IMR-90 (cell line): ENCODE results near the gene DCP1A. TPM values are rescaled to one million over a fixed set of nuclear protein-coding genes. Genes with fewer than 3 reads are reported as not detected.

ENCODE experiments used
- ATAC-seq: fragments of 200-7000 bp; cut with Tn5 transposase; 2 replicates; pipeline ENCODE4 v1.9.1; 2020; ENCODE audit warnings: low read depth, mild to moderate bottlenecking, moderate library complexity
- BruUV-seq: library from RNA; stranded (reverse); fragments of 400-500 nt; replicated peaks from 2 replicates; lab custom pipeline; 2021; lab: Mats Ljungman, UMichigan
- CTCF ChIA-PET: fragments of 300-600 bp; formaldehyde crosslinking; extraction: SDS; loops from one replicate; lab custom pipeline; 2021; ENCODE audit warnings: antibody characterized with exemption; lab: Yijun Ruan, JAX
- POLR2A ChIA-PET: fragments of 300-600 bp; sonication (Branson Sonifier 250); formaldehyde crosslinking; loops from one replicate; lab custom pipeline; 2022; ENCODE audit warnings: antibody characterized with exemption; ENCODE audit not compliant: unreplicated experiment; lab: Charles Lee
- DNase-seq: peaks from one replicate; pipeline ENCODE4 v3.0.0; 2013
- H2AFZ ChIP-seq: replicated peaks from 2 replicates; pipeline ENCODE3; 2013; ENCODE audit warnings: low read length, mild to moderate bottlenecking; ENCODE audit not compliant: poor library complexity
- H2AK5ac ChIP-seq: 2 replicates; pipeline ENCODE4 v1.6.1; 2013; ENCODE audit warnings: low read depth, low read length, inconsistent platforms
- H2AK9ac ChIP-seq: replicated peaks from 2 replicates; pipeline ENCODE3; 2013; ENCODE audit warnings: mild to moderate bottlenecking, low read depth, low read length, moderate library complexity; ENCODE audit not compliant: poor library complexity
- H2BK120ac ChIP-seq: 2 replicates; pipeline ENCODE4 v1.6.1; 2013; ENCODE audit warnings: low read depth, low read length, inconsistent platforms
- H2BK15ac ChIP-seq: 3 replicates; pipeline ENCODE4 v1.6.1; 2013; ENCODE audit warnings: low read depth, low read length, inconsistent platforms
- H2BK20ac ChIP-seq: 2 replicates; pipeline ENCODE4 v1.6.1; 2013; ENCODE audit warnings: low read depth, mild to moderate bottlenecking, inconsistent platforms, low read length, moderate library complexity
- H2BK5ac ChIP-seq: 2 replicates; pipeline ENCODE4 v1.6.1; 2013; ENCODE audit warnings: mild to moderate bottlenecking, low read depth, low read length, inconsistent platforms; ENCODE audit not compliant: poor library complexity, severe bottlenecking
- H3K14ac ChIP-seq: replicated peaks from 2 replicates; pipeline ENCODE4 v1.6.1; 2013; ENCODE audit warnings: low read depth, low read length, inconsistent platforms
- H3K18ac ChIP-seq: 2 replicates; pipeline ENCODE4 v1.6.1; 2013; ENCODE audit warnings: low read depth, low read length, control low read depth
- H3K23ac ChIP-seq: 2 replicates; pipeline ENCODE4 v1.6.1; 2013; ENCODE audit warnings: low read depth, low read length, inconsistent platforms
- H3K27ac ChIP-seq: 2 replicates; pipeline ENCODE4 v1.5.1; 2013; ENCODE audit warnings: mild to moderate bottlenecking, control low read depth, low read length; ENCODE audit not compliant: insufficient read depth
- H3K27me3 ChIP-seq: 2 replicates; pipeline ENCODE4 v1.6.1; 2013; ENCODE audit warnings: low read length; ENCODE audit not compliant: control insufficient read depth, insufficient read depth
- H3K36me3 ChIP-seq: 2 replicates; pipeline ENCODE4 v1.6.1; 2013; ENCODE audit warnings: low read length, mixed read lengths; ENCODE audit not compliant: control insufficient read depth, insufficient read depth
- H3K4ac ChIP-seq: 2 replicates; pipeline ENCODE4 v1.6.1; 2013; ENCODE audit warnings: low read depth, low read length, inconsistent platforms
- H3K4me1 ChIP-seq: 2 replicates; pipeline ENCODE4 v1.6.1; 2013; ENCODE audit warnings: low read length, mixed read lengths; ENCODE audit not compliant: control insufficient read depth, insufficient read depth
- H3K4me2 ChIP-seq: 2 replicates; pipeline ENCODE4 v1.6.1; 2013; ENCODE audit warnings: low read depth, mild to moderate bottlenecking, control low read depth, low read length, moderate library complexity
- H3K4me3 ChIP-seq: 2 replicates; pipeline ENCODE4 v1.5.1; 2013; ENCODE audit warnings: low read depth, mild to moderate bottlenecking, control low read depth, low read length, moderate library complexity; ENCODE audit not compliant: insufficient read depth
- H3K56ac ChIP-seq: 2 replicates; pipeline ENCODE4 v1.6.1; 2013; ENCODE audit warnings: low read length, inconsistent platforms; ENCODE audit not compliant: insufficient read depth; ENCODE audit errors: extremely low read depth
- H3K79me1 ChIP-seq, 2 experiments: 2 replicates each; pipeline ENCODE4 v1.6.1; 2013; ENCODE audit warnings: low read length in 2 of 2, inconsistent platforms in 1 of 2, low read depth in 1 of 2
- H3K9ac ChIP-seq: 2 replicates; pipeline ENCODE4 v1.6.1; 2013; ENCODE audit warnings: low read depth, low read length, control low read depth
- H3K9me1 ChIP-seq: 2 replicates; pipeline ENCODE4 v1.6.1; 2013; ENCODE audit warnings: low read length, inconsistent platforms; ENCODE audit not compliant: insufficient read depth
- H3K9me3 ChIP-seq: 2 replicates; pipeline ENCODE4 v1.6.1; 2013; ENCODE audit warnings: low read length; ENCODE audit not compliant: control insufficient read depth, insufficient read depth
- H4K20me1 ChIP-seq: 2 replicates; pipeline ENCODE4 v1.6.1; 2013; ENCODE audit warnings: low read length, inconsistent platforms; ENCODE audit not compliant: insufficient read depth
- H4K5ac ChIP-seq: 2 replicates; pipeline ENCODE4 v1.6.1; 2013; ENCODE audit warnings: mild to moderate bottlenecking, low read depth, low read length, control low read depth
- H4K8ac ChIP-seq, 2 experiments: 2 replicates each; pipeline ENCODE4 v1.6.1; 2013; ENCODE audit warnings: low read depth in 2 of 2, low read length in 2 of 2, control low read depth in 1 of 2, inconsistent platforms in 1 of 2
- H4K91ac ChIP-seq: 2 replicates; pipeline ENCODE4 v1.6.1; 2013; ENCODE audit warnings: low read depth, low read length, inconsistent platforms; ENCODE audit not compliant: insufficient read depth
- SMC3 ChIP-seq: fragments of 150-350 bp; IDR thresholded peaks from 2 replicates; pipeline ENCODE4 v1.6.1; 2016; ENCODE audit warnings: low read depth, mild to moderate bottlenecking, antibody characterized with exemption, low read length, moderate library complexity
- WGBS, 2 experiments: methylation state at CpG; one replicate each; pipeline versions ENCODE4 v1.1.5 to v1.1.7; 2013; ENCODE audit warnings: missing lambda C conversion rate in 2 of 2; ENCODE audit not compliant: insufficient read length in 1 of 2; ENCODE audit errors: extremely low coverage in 2 of 2; 5-methylcytosine and 5-hydroxymethylcytosine counted together
- dilution Hi-C: fragments of 300-500 bp; cut with HindIII; formaldehyde crosslinking; loops from one replicate; pipeline ENCODE4 v1.14.3; 2018; ENCODE audit warnings: low sequenced_read_pairs; ENCODE audit not compliant: unreplicated experiment
- in situ Hi-C: fragments of 300-500 bp; cut with MboI; formaldehyde crosslinking; loops from 3 replicates; pipeline ENCODE4 v1.14.3; 2019; ENCODE audit warnings: low sequenced_read_pairs, inconsistent platforms, mixed read lengths
- intact Hi-C: fragments of 100-400 bp; cut with micrococcal nuclease; formaldehyde crosslinking; loops from 2 replicates; pipeline ENCODE4 v1.10.0; 2022
- polyA plus RNA-seq, 3 experiments: library from polyadenylated mRNA; depleted of rRNA; stranded (reverse); fragments of >200 nt; gene quantifications; 2 replicates each; pipeline ENCODE4 v1.2.3, GENCODE V29; 2012; ENCODE audit warnings: low replicate concordance in 1 of 3
- total RNA-seq: library from RNA; depleted of rRNA; stranded (reverse); fragments of >200 nt; gene quantifications from 2 replicates; pipeline ENCODE4 v1.2.3, GENCODE V29; 2012
- TF ChIP-seq, protein P1 (sequence below): fragments of 150-350 bp; IDR thresholded peaks from 2 replicates; pipeline ENCODE4 v1.6.1; 2017; ENCODE audit warnings: mild to moderate bottlenecking, antibody characterized with exemption, low read length, low read depth

Gene DCP1A
- total and polyA plus RNA-seq, 2 of the 4 experiments (the other 2 are of a cell fraction): 13.2 to 30.1 TPM

DNA sequence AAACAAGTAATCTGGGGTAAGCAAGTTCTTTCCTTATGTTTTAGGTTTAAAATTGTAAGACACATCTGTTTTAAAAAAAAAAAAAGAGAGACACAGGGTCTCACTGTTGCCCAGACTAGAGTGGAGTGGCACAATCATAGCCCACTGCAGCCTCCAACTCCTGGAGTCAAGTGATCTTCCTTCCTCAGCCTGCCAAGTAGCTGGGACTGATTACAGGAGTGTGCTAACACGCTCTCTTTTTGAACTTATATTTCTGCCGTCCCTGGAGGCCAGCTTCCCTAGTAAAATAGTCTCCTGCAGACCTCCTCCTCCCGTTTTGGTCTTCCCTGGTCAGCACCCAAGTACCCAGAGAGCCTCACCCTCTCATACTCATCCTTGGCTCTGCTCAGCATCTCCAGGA is 35.5 kb downstream of the DCP1A start:
- peaks cover 15 to 36% of the 10 kb centered on the region in 2 experiments; a peak in 3 of 4 replicates for H3K79me1 ChIP-seq
- no peak overlapping the region for H3K4ac ChIP-seq
- no peaks in the 10 kb centered on the region for H3K9me3 ChIP-seq
- TF ChIP-seq, protein P1, sequence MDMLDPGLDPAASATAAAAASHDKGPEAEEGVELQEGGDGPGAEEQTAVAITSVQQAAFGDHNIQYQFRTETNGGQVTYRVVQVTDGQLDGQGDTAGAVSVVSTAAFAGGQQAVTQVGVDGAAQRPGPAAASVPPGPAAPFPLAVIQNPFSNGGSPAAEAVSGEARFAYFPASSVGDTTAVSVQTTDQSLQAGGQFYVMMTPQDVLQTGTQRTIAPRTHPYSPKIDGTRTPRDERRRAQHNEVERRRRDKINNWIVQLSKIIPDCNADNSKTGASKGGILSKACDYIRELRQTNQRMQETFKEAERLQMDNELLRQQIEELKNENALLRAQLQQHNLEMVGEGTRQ: no peak
- no peak for TF ChIP-seq SMC3
- no peak overlapping the region for H4K91ac ChIP-seq
- 100% methylated on average over 1 of the region's 3 CpGs; no CpG with 5 or more reads in 1 of the 2 experiments for WGBS, 2 experiments
- H3K18ac ChIP-seq: no peak overlapping the region
- no peak overlapping the region for H2AK9ac ChIP-seq
- no peak overlapping the region for H2AK5ac ChIP-seq
- no peak overlapping the region for H3K56ac ChIP-seq
- H3K9ac ChIP-seq: no peak overlapping the region
- in situ Hi-C loops: no loop called here
- H3K4me1 ChIP-seq: 0 out of 2 replicates have a peak, but pooled peaks cover 2% of the 10 kb centered on the region
- ChIA-PET CTCF (no interaction called here), POLR2A (no interaction called here)
- no peaks in the 10 kb centered on the region for H3K27me3 ChIP-seq
- no peak overlapping the region for H4K8ac ChIP-seq
- H4K20me1 ChIP-seq: no peaks in the 10 kb centered on the region
- no peak overlapping the region for H2AFZ ChIP-seq
- H2BK5ac ChIP-seq: no peak overlapping the region
- no peak overlapping the region for H3K27ac ChIP-seq
- H3K23ac ChIP-seq: no peak overlapping the region
- no peak overlapping the region for H3K4me2 ChIP-seq
- H4K5ac ChIP-seq: no peak overlapping the region
- H3K14ac ChIP-seq: no peak overlapping the region
- H2BK15ac ChIP-seq: no peak overlapping the region
- no peak overlapping the region for H3K4me3 ChIP-seq
- H2BK20ac ChIP-seq: no peak overlapping the region
- intact Hi-C loops: loop anchor here (10.0 kb wide), 1 partner anchor 183 kb away; the partner anchor contains the start of gene CACNA1D
- no peak overlapping the region for H2BK120ac ChIP-seq
- no peaks in the 10 kb centered on the region; the same call in 1 of the 2 replicates for H3K9me1 ChIP-seq
- H3K36me3 ChIP-seq: peaks cover 36% of the 10 kb centered on the region
- dilution Hi-C loops: no loop called here
- BruUV-seq: no TSS peak
- DNase-seq (no peak), ATAC-seq (no peak)
